ENCODE measurements around the gene LRRN4. TPM values are rescaled to one million over a fixed set of nuclear protein-coding genes. Genes with fewer than 3 reads are reported as not detected.
A peak's percentile ranks its signal among the peaks of the same experiment; 100 is the strongest.

LRRN4 gene
- total and polyA plus RNA-seq, 2 donors from 2014 or later = 1.6 to 89.3 TPM

- DNase-seq (peak in 3 of 5 donors; percentile 11 to 26 (median 20)), FAIRE-seq (no peak)
- no peaks in the 10 kb centered on the region for H3K27me3 ChIP-seq (ENCODE audit: control insufficient read depth, insufficient read depth, low read length)
- H3K9me3 ChIP-seq (ENCODE audit: control insufficient read depth in 2 of 3, insufficient read depth in 1 of 3, low read length in 3 of 3) = no peaks in the 10 kb centered on the region
- peak overlapping the region; percentile 27 to 58 for H3K27ac ChIP-seq (ENCODE audit: low read depth in 2 of 2, low read length in 2 of 2)
- no peak for TF ChIP-seq CTCF (IDR thresholded peaks at IDR 0.05; ENCODE audit: borderline replicate concordance, extremely low read depth, insufficient read depth)
- H3K4me3 ChIP-seq (ENCODE audit: low read length in 3 of 3) = peak overlapping the region; percentile 76 to 87 (median 86)
- H3K9ac ChIP-seq (ENCODE audit: low read length in 3 of 3) = peak overlapping the region in 2 of 3 donors; percentile 62 to 66
- peaks cover 2 to 21% (median 6%) of the 10 kb centered on the region in 3 donors for H3K36me3 ChIP-seq (ENCODE audit: control insufficient read depth in 2 of 3, insufficient read depth in 3 of 3, low read length in 3 of 3)
- intact Hi-C loops (cut with DNase I) = no loop called here
- peaks cover 0 to 7% (median 0%) of the 10 kb centered on the region in 3 donors for H3K4me1 ChIP-seq (ENCODE audit: control insufficient read depth in 2 of 3, insufficient read depth in 2 of 3, low read depth in 1 of 3, low read length in 3 of 3)
Measured at GRCh38 chr20:6007094-6007528, 46.7 kb downstream of the LRRN4 start.

GRCh38 chr20:6006603-6006949, 47.3 kb downstream of the LRRN4 start:
- Histone ChIP-seq H3K27me3 (ENCODE audit: control insufficient read depth, insufficient read depth, low read length) (no peaks in the 10 kb centered on the region), H3K9me3 (ENCODE audit: control insufficient read depth in 2 of 3, insufficient read depth in 1 of 3, low read length in 3 of 3) (no peaks in the 10 kb centered on the region), H3K9ac (ENCODE audit: low read length in 3 of 3) (peak overlapping the region; percentile 61 to 66 (median 62)), H3K4me1 (ENCODE audit: control insufficient read depth in 2 of 3, insufficient read depth in 2 of 3, low read depth in 1 of 3, low read length in 3 of 3) (peaks cover 0 to 7% (median 0%) of the 10 kb centered on the region in 3 donors), H3K4me3 (ENCODE audit: low read length in 3 of 3) (peak overlapping the region; percentile 76 to 87 (median 86)), H3K36me3 (ENCODE audit: control insufficient read depth in 2 of 3, insufficient read depth in 3 of 3, low read length in 3 of 3) (peaks cover 2 to 17% (median 6%) of the 10 kb centered on the region in 3 donors), H3K27ac (ENCODE audit: low read depth in 2 of 2, low read length in 2 of 2) (peak overlapping the region; percentile 69 to 77)
- no peak for FAIRE-seq
- peak in 2 of 5 donors; percentile 22 to 27 for DNase-seq
- intact Hi-C loops (cut with DNase I) = no loop called here
- no peak for TF ChIP-seq CTCF (IDR thresholded peaks at IDR 0.05; ENCODE audit: borderline replicate concordance, extremely low read depth, insufficient read depth)

GRCh38 chr20:6000871-6001270, 53.0 kb downstream of the LRRN4 start:
- no peak overlapping the region for H3K27ac ChIP-seq (ENCODE audit: low read depth in 2 of 2, low read length in 2 of 2)
- peaks cover 0 to 3% (median 0%) of the 10 kb centered on the region in 3 donors for H3K36me3 ChIP-seq (ENCODE audit: control insufficient read depth in 2 of 3, insufficient read depth in 3 of 3, low read length in 3 of 3)
- no peaks in the 10 kb centered on the region for H3K9me3 ChIP-seq (ENCODE audit: control insufficient read depth in 2 of 3, insufficient read depth in 1 of 3, low read length in 3 of 3)
- H3K4me1 ChIP-seq (ENCODE audit: control insufficient read depth in 2 of 3, insufficient read depth in 2 of 3, low read depth in 1 of 3, low read length in 3 of 3) = no peaks in the 10 kb centered on the region
- no peak for FAIRE-seq
- intact Hi-C loops (cut with DNase I) = no loop called here
- no peak overlapping the region for H3K9ac ChIP-seq (ENCODE audit: low read length in 3 of 3)
- no peaks in the 10 kb centered on the region for H3K27me3 ChIP-seq (ENCODE audit: control insufficient read depth, insufficient read depth, low read length)
- no peak for TF ChIP-seq CTCF (IDR thresholded peaks at IDR 0.05; ENCODE audit: borderline replicate concordance, extremely low read depth, insufficient read depth)
- no peak overlapping the region for H3K4me3 ChIP-seq (ENCODE audit: low read length in 3 of 3)
- DNase-seq = no peak

- H3K4me3 ChIP-seq (ENCODE audit: low read length in 3 of 3) = no peak overlapping the region
- H3K9me3 ChIP-seq (ENCODE audit: control insufficient read depth in 2 of 3, insufficient read depth in 1 of 3, low read length in 3 of 3) = no peaks in the 10 kb centered on the region
- H3K4me1 ChIP-seq (ENCODE audit: control insufficient read depth in 2 of 3, insufficient read depth in 2 of 3, low read depth in 1 of 3, low read length in 3 of 3) = no peaks in the 10 kb centered on the region
- peaks cover 0 to 3% (median 0%) of the 10 kb centered on the region in 3 donors for H3K36me3 ChIP-seq (ENCODE audit: control insufficient read depth in 2 of 3, insufficient read depth in 3 of 3, low read length in 3 of 3)
- no peaks in the 10 kb centered on the region for H3K27me3 ChIP-seq (ENCODE audit: control insufficient read depth, insufficient read depth, low read length)
- FAIRE-seq (no peak), DNase-seq (no peak)
- no peak overlapping the region for H3K27ac ChIP-seq (ENCODE audit: low read depth in 2 of 2, low read length in 2 of 2)
- no peak overlapping the region for H3K9ac ChIP-seq (ENCODE audit: low read length in 3 of 3)
- intact Hi-C loops (cut with DNase I) = no loop called here
- TF ChIP-seq CTCF (IDR thresholded peaks at IDR 0.05; ENCODE audit: borderline replicate concordance, extremely low read depth, insufficient read depth) = no peak
Measured at GRCh38 chr20:5999783-6000182, 54.1 kb downstream of the LRRN4 start.

Measured in kidney (tissue), 14 donors.